Transverse colon (tissue), 4 donors: ENCODE data around the gene SRSF3. TPM values are rescaled to one million over a fixed set of nuclear protein-coding genes. Genes with fewer than 3 reads are reported as not detected.

Source experiments
- DNase-seq: peaks from one replicate; pipeline ENCODE4 v3.0.0-alpha.2; 2019
- H3K27ac ChIP-seq, 4 donors: fragments of 200-600 bp; sonication (generic); 2 replicates each; pipeline ENCODE4 v1.5.1; 2016 to 2018; ENCODE audit warnings: inconsistent platforms in 4 of 4
- H3K27me3 ChIP-seq: fragments of 200-600 bp; sonication (generic); 2 replicates; pipeline ENCODE4 v1.5.1; 2017; ENCODE audit warnings: inconsistent platforms
- H3K36me3 ChIP-seq, 4 donors: fragments of 200-600 bp; sonication (generic); 2 replicates each; pipeline ENCODE4 v1.5.1; 2017 to 2019; ENCODE audit warnings: inconsistent platforms in 4 of 4
- H3K4me1 ChIP-seq, 4 donors: fragments of 200-600 bp; sonication (generic); 2 replicates each; pipeline ENCODE4 v1.5.1; 2017 to 2020; ENCODE audit warnings: inconsistent platforms in 4 of 4
- H3K4me3 ChIP-seq, 4 donors: fragments of 200-600 bp; sonication (generic); 1 replicate in 1 of 4; 2 replicates in 3 of 4; pipeline versions ENCODE4 v1.5.1 to v1.6.1; 2017 to 2019; ENCODE audit warnings: inconsistent platforms in 4 of 4
- H3K9me3 ChIP-seq, 2 donors: fragments of 200-600 bp; sonication (generic); 2 replicates each; pipeline ENCODE4 v1.5.1; 2017 to 2019; ENCODE audit warnings: inconsistent platforms in 2 of 2
- CTCF ChIP-seq, 5 experiments: fragments of 200-600 bp in 3 of 5; fragments of 450-650 bp in 2 of 5; sonication (generic) in 3 of 5; IDR thresholded peaks; 1 replicate in 2 of 5; 2 replicates in 3 of 5; pipeline ENCODE4 v1.5.1; 2016 to 2017; ENCODE audit warnings: antibody characterized with exemption in 5 of 5, inconsistent platforms in 3 of 5, mild to moderate bottlenecking in 2 of 5, moderate library complexity in 1 of 5
- EP300 ChIP-seq: sonication (generic); formaldehyde crosslinking; IDR thresholded peaks from one replicate; pipeline ENCODE4 v1.6.1; 2017; ENCODE audit warnings: antibody characterized with exemption, low read depth
- POLR2A ChIP-seq: fragments of 450-650 bp; IDR thresholded peaks from one replicate; pipeline ENCODE4 v1.6.1; 2016; ENCODE audit warnings: antibody characterized with exemption, mild to moderate bottlenecking, moderate library complexity
- POLR2AphosphoS5 ChIP-seq, 3 donors: sonication (generic); formaldehyde crosslinking; IDR thresholded peaks; one replicate each; pipeline ENCODE4 v1.6.1; 2016; ENCODE audit warnings: antibody characterized with exemption in 3 of 3
- WGBS, 2 donors: methylation state at CpG; one replicate each; pipeline ENCODE4 v1.1.5; 2018; ENCODE audit warnings: low coverage in 1 of 2; 5-methylcytosine and 5-hydroxymethylcytosine counted together
- in situ Hi-C, 4 donors: fragments of 200-750 bp; cut with MboI; loops; one replicate each; pipeline versions ENCODE4 v1.15.0 to v1.15.1; 2017; ENCODE audit warnings: low sequenced_read_pairs in 3 of 4, low pct_ligation_motif_present in 1 of 4, low pct_unique_long_range_greater_than_20kb in 1 of 4
- intact Hi-C: fragments of 100-400 bp; cut with DNase I; formaldehyde crosslinking; loops from one replicate; pipeline ENCODE4 v1.15.1; 2023; ENCODE audit warnings: low total_unique reads
- total RNA-seq, 4 donors: library from RNA; depleted of rRNA; stranded (reverse); fragments of >200 nt; gene quantifications; one replicate each; pipeline ENCODE4 v1.1.0, GENCODE V29; 2016

The SRSF3 gene
- total RNA-seq, 4 donors from 2014 or later: 110 to 177 (median 144) TPM

GRCh38 chr6:36578030-36578429 is 16.1 kb upstream of the SRSF3 start:
- Histone ChIP-seq H3K36me3 (no peaks in the 10 kb centered on the region), H3K4me1 (peaks cover 10 to 22% (median 14%) of the 10 kb centered on the region in 4 donors), H3K27ac (peak overlapping the region; percentile 39 to 75 (median 73)), H3K27me3 (no peaks in the 10 kb centered on the region), H3K9me3 (no peaks in the 10 kb centered on the region), H3K4me3 (no peak overlapping the region)
- no peak for TF ChIP-seq POLR2A
- no peak for TF ChIP-seq EP300
- TF ChIP-seq CTCF (IDR thresholded peaks at IDR 0.05): no peak
- no peak for TF ChIP-seq POLR2AphosphoS5 (IDR thresholded peaks at IDR 0.05)
- in situ Hi-C loops: loop anchor here in 1 of 4 donors (25.0 kb wide), 1 partner anchor 141 kb away; the partner anchor contains the start of genes KCTD20 and PXT1
- 92 to 100% methylated on average over 3 to 5 of the region's 5 CpGs for WGBS, 2 donors
- DNase-seq: no peak
- intact Hi-C loops: no loop called here

GRCh38 chr6:36578431-36578830 is 15.7 kb upstream of the SRSF3 start:
- 93 to 100% methylated on average over 4 of the region's 4 CpGs for whole genome bisulfite sequencing, 2 donors

GRCh38 chr6:36580184-36580526 is 14.0 kb upstream of the SRSF3 start:
- Histone ChIP-seq H3K9me3 (no peaks in the 10 kb centered on the region), H3K4me3 (peak overlapping the region in 1 of 4 donors; percentile 18), H3K27ac (peak overlapping the region; percentile 59 to 75 (median 73)), H3K27me3 (no peaks in the 10 kb centered on the region), H3K36me3 (no peaks in the 10 kb centered on the region), H3K4me1 (peaks cover 10 to 22% (median 14%) of the 10 kb centered on the region in 4 donors)
- 68% methylated on average over 6 to 8 of the region's 8 CpGs for WGBS, 2 donors
- in situ Hi-C loops: loop anchor here in 3 of 4 donors (10.0 to 25.0 kb wide), 2 partner anchors 143 to 155 kb away; partner anchors contain the start of genes KCTD20 (in 1 of the 3) and PXT1 (in 1 of the 3)
- no peak for DNase-seq
- intact Hi-C loops: no loop called here
- TF ChIP-seq CTCF (IDR thresholded peaks at IDR 0.05): no peak
- no peak for TF ChIP-seq EP300

More at GRCh38 chr6:36578431-36578830, 15.7 kb upstream of the SRSF3 start:
- no peak for TF ChIP-seq EP300
- no peak for TF ChIP-seq POLR2AphosphoS5 (IDR thresholded peaks at IDR 0.05)
- no peak for TF ChIP-seq POLR2A
- no peak for TF ChIP-seq CTCF (IDR thresholded peaks at IDR 0.05)
- peaks cover 10 to 22% (median 14%) of the 10 kb centered on the region in 4 donors for H3K4me1 ChIP-seq
- peak overlapping the region; percentile 59 to 75 (median 73) for H3K27ac ChIP-seq
- in situ Hi-C loops (loop anchor here in 1 of 4 donors (25.0 kb wide), 1 partner anchor 141 kb away; the partner anchor contains the start of genes KCTD20 and PXT1), intact Hi-C loops (no loop called here)
- H3K36me3 ChIP-seq: no peaks in the 10 kb centered on the region
- DNase-seq: no peak
- H3K4me3 ChIP-seq: no peak overlapping the region
- no peaks in the 10 kb centered on the region for H3K27me3 ChIP-seq
- no peaks in the 10 kb centered on the region for H3K9me3 ChIP-seq

- Histone ChIP-seq H3K4me1 (peaks cover 10 to 22% (median 14%) of the 10 kb centered on the region in 4 donors), H3K9me3 (no peaks in the 10 kb centered on the region), H3K36me3 (no peaks in the 10 kb centered on the region), H3K4me3 (no peak overlapping the region), H3K27ac (no peak overlapping the region), H3K27me3 (no peaks in the 10 kb centered on the region)
- intact Hi-C loops: no loop called here
- no peak for DNase-seq
- 63 to 87% methylated on average over 4 of the region's 4 CpGs for WGBS, 2 donors
- no peak for TF ChIP-seq POLR2A
- in situ Hi-C loops: loop anchor here in 3 of 4 donors (10.0 to 25.0 kb wide), 2 partner anchors 144 to 157 kb away; partner anchors contain the start of genes KCTD20 (in 1 of the 3) and PXT1 (in 1 of the 3)
These were observed 12.4 kb upstream of the SRSF3 start for GRCh38 chr6:36581716-36582115.
